T-helper 9 cell (primary cell): ENCODE measurements around the gene FBXO31.

Experiments used
- DNase-seq: peaks from one replicate; pipeline ENCODE4 v3.0.0-alpha.2; 2020
- total RNA-seq, 2 donors: gene quantifications; one replicate each; lab custom pipeline; 2026; lab: John Stamatoyannopoulos, UW

The FBXO31 gene
- 54.8 to 81.0 reads per million in 2 donors for total RNA-seq

GRCh38 chr16:87383505-87384161, at the start of gene FBXO31:
Gene FBXO31, minus strand, starts transcription at chr16:87383776. Its CDS starts 32 bp downstream, at chr16:87383744.
- peak; percentile 93 for DNase-seq

GRCh38 chr16:87432330-87432915, 48.8 kb upstream of the FBXO31 start:
- DNase-seq, result no peak

GRCh38 chr16:87431926-87432325, 48.4 kb upstream of the FBXO31 start:
- no peak for DNase-seq

- no peak for DNase-seq
Observed at GRCh38 chr16:87426423-87427215, 43.0 kb upstream of the FBXO31 start.

GRCh38 chr16:87425941-87426340, 42.4 kb upstream of the FBXO31 start:
- DNase-seq, result no peak

- DNase-seq, result no peak
Observed at GRCh38 chr16:87424266-87424665, 40.7 kb upstream of the FBXO31 start.

- no peak for DNase-seq
Observed at GRCh38 chr16:87423429-87423828, 39.9 kb upstream of the FBXO31 start.

GRCh38 chr16:87422106-87422505, 38.5 kb upstream of the FBXO31 start:
- DNase-seq, result no peak

GRCh38 chr16:87421003-87421912, 37.7 kb upstream of the FBXO31 start:
- DNase-seq, result no peak

- DNase-seq, result no peak
Observed at GRCh38 chr16:87420026-87421002, 36.7 kb upstream of the FBXO31 start.

GRCh38 chr16:87418644-87419043, 35.1 kb upstream of the FBXO31 start:
- no peak for DNase-seq

- no peak for DNase-seq
Observed at GRCh38 chr16:87418216-87418615, 34.6 kb upstream of the FBXO31 start.

GRCh38 chr16:87417528-87417910, 33.9 kb upstream of the FBXO31 start:
- DNase-seq, result no peak

GRCh38 chr16:87416826-87417527, 33.4 kb upstream of the FBXO31 start:
- no peak for DNase-seq

- DNase-seq, result no peak
Observed at GRCh38 chr16:87415441-87415840, 31.9 kb upstream of the FBXO31 start.

GRCh38 chr16:87414251-87414680, 30.7 kb upstream of the FBXO31 start:
- no peak for DNase-seq

GRCh38 chr16:87412996-87413421, 29.4 kb upstream of the FBXO31 start:
- no peak for DNase-seq

GRCh38 chr16:87412371-87412995, 28.9 kb upstream of the FBXO31 start:
- no peak for DNase-seq

GRCh38 chr16:87411375-87412271, 28.0 kb upstream of the FBXO31 start:
- no peak for DNase-seq
